Trophoblast cell (in vitro differentiated cells and primary cell): ENCODE data around the gene IL21R.

Source experiments
- DNase-seq, 2 donors: peaks; one replicate each; pipeline ENCODE4 v3.0.0-alpha.2; 2016
- H2AFZ ChIP-seq: 2 replicates; pipeline ENCODE4 v1.6.1; 2013; ENCODE audit warnings: low read length, moderate library complexity, mild to moderate bottlenecking; ENCODE audit not compliant: insufficient read depth, poor library complexity
- H2AK5ac ChIP-seq: 2 replicates; pipeline ENCODE4 v1.6.1; 2013; ENCODE audit warnings: mild to moderate bottlenecking, low read length
- H2BK120ac ChIP-seq: 2 replicates; pipeline ENCODE4 v1.6.1; 2013; ENCODE audit warnings: low read length, mild to moderate bottlenecking, moderate library complexity; ENCODE audit not compliant: insufficient read depth, poor library complexity
- H2BK12ac ChIP-seq: 2 replicates; pipeline ENCODE4 v1.6.1; 2013; ENCODE audit warnings: mild to moderate bottlenecking, low read length, moderate library complexity
- H2BK5ac ChIP-seq: 2 replicates; pipeline ENCODE4 v1.6.1; 2013; ENCODE audit warnings: low read length, low read depth, moderate library complexity, mild to moderate bottlenecking; ENCODE audit not compliant: poor library complexity
- H3K14ac ChIP-seq: 2 replicates; pipeline ENCODE4 v1.6.1; 2013; ENCODE audit warnings: mild to moderate bottlenecking, low read length
- H3K18ac ChIP-seq: 2 replicates; pipeline ENCODE4 v1.6.1; 2013; ENCODE audit warnings: mild to moderate bottlenecking, low read length
- H3K23ac ChIP-seq: 2 replicates; pipeline ENCODE4 v1.6.1; 2013; ENCODE audit warnings: low read length
- H3K27ac ChIP-seq: 2 replicates; pipeline ENCODE4 v1.5.1; 2013; ENCODE audit warnings: low read depth, mild to moderate bottlenecking, inconsistent platforms, low read length, moderate library complexity
- H3K27me3 ChIP-seq: 2 replicates; pipeline ENCODE4 v1.6.1; 2013; ENCODE audit warnings: inconsistent platforms, mild to moderate bottlenecking, low read length, moderate library complexity; ENCODE audit not compliant: insufficient read depth
- H3K36me3 ChIP-seq, 2 experiments: 1 replicate in 1 of 2; 2 replicates in 1 of 2; pipeline ENCODE4 v1.6.1; 2013; ENCODE audit warnings: low read length in 2 of 2, mild to moderate bottlenecking in 2 of 2, moderate library complexity in 1 of 2; ENCODE audit not compliant: insufficient read depth in 2 of 2, control insufficient read depth in 1 of 2
- H3K4ac ChIP-seq: 2 replicates; pipeline ENCODE4 v1.6.1; 2013; ENCODE audit warnings: low read depth, mild to moderate bottlenecking, low read length, moderate library complexity
- H3K4me1 ChIP-seq, 2 experiments: 1 replicate in 1 of 2; 2 replicates in 1 of 2; pipeline ENCODE4 v1.6.1; 2013; ENCODE audit warnings: low read length in 2 of 2, mild to moderate bottlenecking in 2 of 2, moderate library complexity in 1 of 2; ENCODE audit not compliant: insufficient read depth in 2 of 2, control insufficient read depth in 1 of 2
- H3K4me2 ChIP-seq: 2 replicates; pipeline ENCODE4 v1.6.1; 2013; ENCODE audit warnings: inconsistent platforms, mild to moderate bottlenecking, low read length, moderate library complexity
- H3K4me3 ChIP-seq: 2 replicates; pipeline ENCODE4 v1.5.1; 2013; ENCODE audit warnings: mild to moderate bottlenecking, low read depth, low read length, inconsistent platforms
- H3K79me1 ChIP-seq: one replicate; pipeline ENCODE4 v1.6.1; 2013; ENCODE audit warnings: low read length
- H3K79me2 ChIP-seq: 2 replicates; pipeline ENCODE4 v1.6.1; 2013; ENCODE audit warnings: low read length, mild to moderate bottlenecking; ENCODE audit not compliant: control insufficient read depth, insufficient read depth, poor library complexity
- H3K9ac ChIP-seq: 2 replicates; pipeline ENCODE4 v1.6.1; 2013; ENCODE audit warnings: mild to moderate bottlenecking, low read length
- H3K9me3 ChIP-seq: 2 replicates; pipeline ENCODE4 v1.6.1; 2013; ENCODE audit warnings: low read depth, mild to moderate bottlenecking, control low read depth, inconsistent platforms, low read length; ENCODE audit not compliant: insufficient read depth
- H4K12ac ChIP-seq: 2 replicates; pipeline ENCODE4 v1.6.1; 2013; ENCODE audit warnings: low read depth, mild to moderate bottlenecking, low read length, moderate library complexity
- H4K8ac ChIP-seq: 2 replicates; pipeline ENCODE4 v1.6.1; 2013; ENCODE audit warnings: low read depth, mild to moderate bottlenecking, low read length, moderate library complexity
- H4K91ac ChIP-seq: one replicate; pipeline ENCODE4 v1.6.1; 2013; ENCODE audit warnings: low read depth, mild to moderate bottlenecking, low read length, moderate library complexity
- WGBS: extraction: QIAGEN DNeasy Blood & Tissue Kit; methylation state at CpG from one replicate; pipeline ENCODE4 v1.1.7; 2013; ENCODE audit warnings: missing lambda C conversion rate; ENCODE audit not compliant: insufficient read length, insufficient coverage; ENCODE audit errors: extremely low coverage; 5-methylcytosine and 5-hydroxymethylcytosine counted together

IL21R gene

GRCh38 chr16:27377666-27378485, 24.1 kb upstream of the IL21R start:
- no peak overlapping the region for H3K4ac ChIP-seq
- no peak overlapping the region for H3K4me2 ChIP-seq
- no peak overlapping the region for H2BK120ac ChIP-seq
- H4K91ac ChIP-seq: no peak overlapping the region
- H3K4me1 ChIP-seq: peaks cover 2 to 7% of the 10 kb centered on the region in 2 experiments
- no peak overlapping the region for H3K9ac ChIP-seq
- H3K36me3 ChIP-seq: no peaks in the 10 kb centered on the region
- WGBS: no CpG with 5 or more reads among the region's 4 CpGs
- no peak overlapping the region for H4K12ac ChIP-seq
- DNase-seq: no peak
- no peak overlapping the region for H3K4me3 ChIP-seq
- no peak overlapping the region for H2BK12ac ChIP-seq
- H2AK5ac ChIP-seq: no peak overlapping the region
- no peaks in the 10 kb centered on the region for H3K27me3 ChIP-seq
- H3K23ac ChIP-seq: no peak overlapping the region
- H3K9me3 ChIP-seq: peaks cover 2% of the 10 kb centered on the region
- H3K18ac ChIP-seq: no peak overlapping the region
- peaks cover 2% of the 10 kb centered on the region for H3K79me1 ChIP-seq
- no peak overlapping the region for H2BK5ac ChIP-seq
- H4K8ac ChIP-seq: no peak overlapping the region
- H3K27ac ChIP-seq: no peak overlapping the region
- no peaks in the 10 kb centered on the region for H3K79me2 ChIP-seq
- no peak overlapping the region for H2AFZ ChIP-seq
- H3K14ac ChIP-seq: no peak overlapping the region

GRCh38 chr16:27378871-27379481, 23.0 kb upstream of the IL21R start:
- H3K23ac ChIP-seq: no peak overlapping the region
- no peak overlapping the region for H3K9ac ChIP-seq
- no peak overlapping the region for H3K18ac ChIP-seq
- WGBS: no CpG with 5 or more reads among the region's 11 CpGs
- H4K8ac ChIP-seq: no peak overlapping the region
- H4K91ac ChIP-seq: no peak overlapping the region
- no peak overlapping the region for H3K4me3 ChIP-seq
- no peak overlapping the region for H2AFZ ChIP-seq
- peaks cover 2 to 7% of the 10 kb centered on the region in 2 experiments for H3K4me1 ChIP-seq
- no peak overlapping the region for H3K14ac ChIP-seq
- no peak overlapping the region for H3K4ac ChIP-seq
- no peak overlapping the region for H2BK5ac ChIP-seq
- H3K79me1 ChIP-seq: peaks cover 2% of the 10 kb centered on the region
- peaks cover 2% of the 10 kb centered on the region for H3K9me3 ChIP-seq
- H2AK5ac ChIP-seq: no peak overlapping the region
- no peak overlapping the region for H4K12ac ChIP-seq
- H3K79me2 ChIP-seq: no peaks in the 10 kb centered on the region
- no peak overlapping the region for H2BK120ac ChIP-seq
- no peaks in the 10 kb centered on the region for H3K36me3 ChIP-seq
- no peak overlapping the region for H2BK12ac ChIP-seq
- H3K27ac ChIP-seq: no peak overlapping the region
- no peak overlapping the region for H3K4me2 ChIP-seq
- H3K27me3 ChIP-seq: no peaks in the 10 kb centered on the region
- no peak for DNase-seq

GRCh38 chr16:27379919-27380318, 22.1 kb upstream of the IL21R start:
- Histone ChIP-seq H2BK5ac (no peak overlapping the region), H3K9me3 (peaks cover 2% of the 10 kb centered on the region), H4K91ac (no peak overlapping the region), H3K4ac (no peak overlapping the region), H4K12ac (no peak overlapping the region), H3K4me3 (no peak overlapping the region), H2BK12ac (no peak overlapping the region), H3K79me1 (no peaks in the 10 kb centered on the region), H3K36me3 (no peaks in the 10 kb centered on the region), H3K14ac (no peak overlapping the region), H3K18ac (no peak overlapping the region), H2BK120ac (no peak overlapping the region), H2AFZ (no peak overlapping the region), H3K23ac (no peak overlapping the region), H2AK5ac (no peak overlapping the region), H3K79me2 (no peaks in the 10 kb centered on the region), H3K27me3 (no peaks in the 10 kb centered on the region), H4K8ac (no peak overlapping the region), H3K27ac (no peak overlapping the region), H3K9ac (no peak overlapping the region), H3K4me1 (peaks cover 2 to 7% of the 10 kb centered on the region in 2 experiments), H3K4me2 (no peak overlapping the region)
- no CpG with 5 or more reads among the region's 9 CpGs for WGBS
- no peak for DNase-seq

GRCh38 chr16:27381236-27381635, 20.7 kb upstream of the IL21R start:
- Histone ChIP-seq H3K4me1 (peaks cover 2 to 7% of the 10 kb centered on the region in 2 experiments), H2BK5ac (no peak overlapping the region), H3K18ac (no peak overlapping the region), H3K9ac (no peak overlapping the region), H2AK5ac (no peak overlapping the region), H3K14ac (no peak overlapping the region), H3K27ac (no peak overlapping the region), H2AFZ (no peak overlapping the region), H2BK12ac (no peak overlapping the region), H3K79me1 (no peaks in the 10 kb centered on the region), H3K79me2 (no peaks in the 10 kb centered on the region), H4K12ac (no peak overlapping the region), H3K4ac (no peak overlapping the region), H3K23ac (no peak overlapping the region), H2BK120ac (no peak overlapping the region), H3K4me2 (no peak overlapping the region), H4K91ac (no peak overlapping the region), H4K8ac (no peak overlapping the region), H3K4me3 (no peak overlapping the region), H3K9me3 (peaks cover 2% of the 10 kb centered on the region), H3K36me3 (no peaks in the 10 kb centered on the region), H3K27me3 (no peaks in the 10 kb centered on the region)
- DNase-seq: no peak
